Panc1 (cell line): ENCODE results near the gene ZNF222.

ENCODE experiments used
- CTCF ChIP-seq: fragments of 450-650 bp; IDR thresholded peaks from 2 replicates; pipeline ENCODE4 v1.5.1; 2017; ENCODE audit warnings: mild to moderate bottlenecking
- POLR2AphosphoS5 ChIP-seq: IDR thresholded peaks from 2 replicates; pipeline ENCODE4 v1.6.1; 2012; ENCODE audit warnings: mild to moderate bottlenecking, low read depth, low read length, moderate library complexity
- TF ChIP-seq, protein P1 (sequence below), 2 experiments: IDR thresholded peaks; 2 replicates each; pipeline ENCODE4 v1.6.1; 2011 to 2012; ENCODE audit warnings: low read depth in 2 of 2, control low read depth in 1 of 2, low read length in 1 of 2, mild to moderate bottlenecking in 1 of 2, moderate library complexity in 1 of 2; ENCODE audit not compliant: insufficient read depth in 1 of 2

DNA sequence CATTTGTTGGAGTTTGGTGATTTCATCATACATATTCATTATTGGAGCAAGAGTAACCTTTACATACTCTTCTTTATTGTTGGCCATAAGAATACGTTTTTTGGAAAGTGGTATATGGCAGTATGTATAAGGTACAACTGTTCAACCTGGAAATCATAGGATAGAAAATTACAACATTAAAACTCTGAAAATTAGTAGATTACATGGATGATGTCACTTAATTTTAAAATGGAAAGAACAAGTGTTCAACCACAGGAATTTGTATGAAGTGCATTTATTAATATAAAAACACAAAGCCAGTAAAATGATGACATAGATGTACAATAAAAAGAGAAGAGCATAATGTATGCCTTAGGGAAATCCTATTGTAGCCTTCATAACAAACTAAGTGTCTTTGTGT lies 48.4 kb upstream of the ZNF222 start:
- TF ChIP-seq CTCF, result no peak
- TF ChIP-seq POLR2AphosphoS5, result no peak
- TF ChIP-seq, protein P1, sequence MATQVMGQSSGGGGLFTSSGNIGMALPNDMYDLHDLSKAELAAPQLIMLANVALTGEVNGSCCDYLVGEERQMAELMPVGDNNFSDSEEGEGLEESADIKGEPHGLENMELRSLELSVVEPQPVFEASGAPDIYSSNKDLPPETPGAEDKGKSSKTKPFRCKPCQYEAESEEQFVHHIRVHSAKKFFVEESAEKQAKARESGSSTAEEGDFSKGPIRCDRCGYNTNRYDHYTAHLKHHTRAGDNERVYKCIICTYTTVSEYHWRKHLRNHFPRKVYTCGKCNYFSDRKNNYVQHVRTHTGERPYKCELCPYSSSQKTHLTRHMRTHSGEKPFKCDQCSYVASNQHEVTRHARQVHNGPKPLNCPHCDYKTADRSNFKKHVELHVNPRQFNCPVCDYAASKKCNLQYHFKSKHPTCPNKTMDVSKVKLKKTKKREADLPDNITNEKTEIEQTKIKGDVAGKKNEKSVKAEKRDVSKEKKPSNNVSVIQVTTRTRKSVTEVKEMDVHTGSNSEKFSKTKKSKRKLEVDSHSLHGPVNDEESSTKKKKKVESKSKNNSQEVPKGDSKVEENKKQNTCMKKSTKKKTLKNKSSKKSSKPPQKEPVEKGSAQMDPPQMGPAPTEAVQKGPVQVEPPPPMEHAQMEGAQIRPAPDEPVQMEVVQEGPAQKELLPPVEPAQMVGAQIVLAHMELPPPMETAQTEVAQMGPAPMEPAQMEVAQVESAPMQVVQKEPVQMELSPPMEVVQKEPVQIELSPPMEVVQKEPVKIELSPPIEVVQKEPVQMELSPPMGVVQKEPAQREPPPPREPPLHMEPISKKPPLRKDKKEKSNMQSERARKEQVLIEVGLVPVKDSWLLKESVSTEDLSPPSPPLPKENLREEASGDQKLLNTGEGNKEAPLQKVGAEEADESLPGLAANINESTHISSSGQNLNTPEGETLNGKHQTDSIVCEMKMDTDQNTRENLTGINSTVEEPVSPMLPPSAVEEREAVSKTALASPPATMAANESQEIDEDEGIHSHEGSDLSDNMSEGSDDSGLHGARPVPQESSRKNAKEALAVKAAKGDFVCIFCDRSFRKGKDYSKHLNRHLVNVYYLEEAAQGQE (IDR thresholded peaks at IDR 0.05; ENCODE audit: insufficient read depth in 1 of 2, low read depth in 2 of 2, low read length in 1 of 2), result no peak
